Smooth muscle cell (in vitro differentiated cells): ENCODE results near the gene NREP. TPM values are rescaled to one million over a fixed set of nuclear protein-coding genes. Genes with fewer than 3 reads are reported as not detected.

Source experiments
- DNase-seq: peaks from one replicate; lab custom pipeline; 2025; ENCODE audit not compliant: unreplicated experiment; lab: John Stamatoyannopoulos, UW
- H2AFZ ChIP-seq: fragments of 200-600 bp; sonication (generic); 2 replicates; pipeline ENCODE4 v1.6.0; 2016; ENCODE audit warnings: antibody characterized with exemption, low read depth, mild to moderate bottlenecking
- H3F3A ChIP-seq: fragments of 200-600 bp; sonication (generic); 2 replicates; pipeline ENCODE4 v1.6.0; 2017; ENCODE audit warnings: antibody characterized with exemption, low read depth
- H3K27ac ChIP-seq: fragments of 200-600 bp; sonication (generic); 2 replicates; pipeline ENCODE4 v1.5.1; 2016; ENCODE audit warnings: low read depth, mild to moderate bottlenecking
- H3K27me3 ChIP-seq: fragments of 200-600 bp; sonication (generic); 2 replicates; pipeline ENCODE4 v1.6.1; 2016; ENCODE audit warnings: low read depth, mild to moderate bottlenecking
- H3K36me3 ChIP-seq: fragments of 200-600 bp; sonication (generic); 2 replicates; pipeline ENCODE4 v1.5.1; 2016; ENCODE audit warnings: low read depth
- H3K4me1 ChIP-seq: fragments of 200-600 bp; sonication (generic); 2 replicates; pipeline ENCODE4 v1.5.1; 2016; ENCODE audit warnings: low read depth
- H3K4me2 ChIP-seq: fragments of 200-600 bp; sonication (generic); 2 replicates; pipeline ENCODE4 v1.6.0; 2016; ENCODE audit warnings: mild to moderate bottlenecking
- H3K4me3 ChIP-seq: fragments of 200-600 bp; sonication (generic); 2 replicates; pipeline ENCODE4 v1.5.1; 2016; ENCODE audit warnings: mild to moderate bottlenecking
- H3K79me2 ChIP-seq: fragments of 200-600 bp; sonication (generic); 2 replicates; pipeline ENCODE4 v1.6.0; 2016; ENCODE audit warnings: low read depth, mild to moderate bottlenecking
- H3K9ac ChIP-seq: fragments of 200-600 bp; sonication (generic); 2 replicates; pipeline ENCODE4 v1.6.0; 2016; ENCODE audit warnings: low read depth
- H3K9me3 ChIP-seq: fragments of 200-600 bp; sonication (generic); replicated peaks from 2 replicates; pipeline ENCODE4 v1.5.1; 2016; ENCODE audit warnings: low read depth
- H4K20me1 ChIP-seq: fragments of 200-600 bp; sonication (generic); 2 replicates; pipeline ENCODE4 v1.6.0; 2016; ENCODE audit warnings: low read depth
- CTCF ChIP-seq: fragments of 200-600 bp; sonication (generic); IDR thresholded peaks from 2 replicates; pipeline ENCODE4 v1.5.1; 2017; ENCODE audit warnings: borderline replicate concordance, mild to moderate bottlenecking, antibody characterized with exemption; ENCODE audit not compliant: insufficient read depth, poor library complexity, severe bottlenecking
- WGBS: methylation state at CpG from one replicate; pipeline ENCODE4 v1.1.7; 2016; ENCODE audit warnings: low lambda C conversion rate; 5-methylcytosine and 5-hydroxymethylcytosine counted together
- polyA plus RNA-seq: library from polyadenylated mRNA; unstranded; fragments of >200 nt; fragmentation: Nextera tagmentation; extraction: Ambion mirVana; gene quantifications from 2 replicates; pipeline ENCODE4 v1.2.1, GENCODE V29; 2016
- total RNA-seq: library from RNA; depleted of rRNA; stranded (reverse); fragments of >200 nt; gene quantifications from 2 replicates; pipeline ENCODE4 v1.2.3, GENCODE V29; 2014

NREP gene, protein sequence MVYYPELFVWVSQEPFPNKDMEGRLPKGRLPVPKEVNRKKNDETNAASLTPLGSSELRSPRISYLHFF
- total RNA-seq (270 and 306 TPM in 2 replicates), polyA plus RNA-seq (166 and 191 TPM in 2 replicates)

GRCh38 chr5:111756581-111757354, at the start of gene NREP:
TSS of gene NREP (minus strand) at chr5:111757194. CDS start at chr5:111755772, 1,422 bp downstream.
- WGBS, result 1% methylated on average over 10 of the region's 12 CpGs
- peak within 1 kb of the TSS; percentile 88 for H3K4me3 ChIP-seq
- TF ChIP-seq CTCF, result no peak
- H3K4me2 ChIP-seq, result peak within 1 kb of the TSS; percentile 91
- DNase-seq, result no peak
- no peaks in the 10 kb centered on the region for H3K9me3 ChIP-seq
- H2AFZ ChIP-seq, result peak within 1 kb of the TSS; percentile 88
- H3K79me2 ChIP-seq, result peaks cover 41% of the 10 kb centered on the region
- H4K20me1 ChIP-seq, result no peaks in the 10 kb centered on the region
- peak within 1 kb of the TSS; percentile 79 for H3K9ac ChIP-seq
- peaks cover 11% of the 10 kb centered on the region for H3F3A ChIP-seq
- peak within 1 kb of the TSS; percentile 93 for H3K27ac ChIP-seq
- H3K27me3 ChIP-seq, result no peaks in the 10 kb centered on the region
- peaks cover 31% of the 10 kb centered on the region for H3K4me1 ChIP-seq
- H3K36me3 ChIP-seq, result no peaks in the 10 kb centered on the region

- WGBS, result 98% methylated on average over 2 of the region's 2 CpGs
- Histone ChIP-seq H3K4me3 (no peak overlapping the region), H4K20me1 (no peaks in the 10 kb centered on the region), H2AFZ (no peak overlapping the region), H3K9ac (no peak overlapping the region), H3K27me3 (no peaks in the 10 kb centered on the region), H3K36me3 (no peaks in the 10 kb centered on the region), H3K27ac (no peak overlapping the region), H3F3A (no peaks in the 10 kb centered on the region), H3K79me2 (no peaks in the 10 kb centered on the region), H3K4me2 (no peak overlapping the region), H3K4me1 (no peaks in the 10 kb centered on the region), H3K9me3 (no peaks in the 10 kb centered on the region)
- TF ChIP-seq CTCF, result no peak
- DNase-seq, result no peak
Observed at GRCh38 chr5:111806753-111807152, 49.8 kb upstream of the NREP start.

DNA sequence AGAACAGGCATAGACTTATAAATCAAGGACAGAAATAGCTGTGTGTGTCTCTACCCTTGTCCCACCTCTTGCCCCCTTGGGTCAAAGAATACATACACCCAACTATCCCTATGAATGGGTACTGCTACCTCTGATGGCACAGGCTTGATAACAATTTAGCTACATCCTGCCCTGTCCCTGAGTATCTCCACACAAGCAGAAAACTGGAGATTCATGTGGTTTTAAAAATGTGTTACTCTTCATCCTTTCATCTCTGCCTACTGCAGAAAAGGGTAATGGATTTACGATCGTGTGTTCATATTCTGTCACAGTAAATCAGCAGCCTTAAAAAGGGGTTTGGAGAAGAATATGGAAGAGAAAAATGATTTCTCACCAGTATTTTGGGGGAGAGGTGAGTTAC, 49.2 kb upstream of the NREP start:
- no peak overlapping the region for H2AFZ ChIP-seq
- H3K9ac ChIP-seq, result no peak overlapping the region
- no peak for TF ChIP-seq CTCF
- H3K36me3 ChIP-seq, result no peaks in the 10 kb centered on the region
- H3K79me2 ChIP-seq, result no peaks in the 10 kb centered on the region
- no peak overlapping the region for H3K27ac ChIP-seq
- H3K4me1 ChIP-seq, result no peaks in the 10 kb centered on the region
- H3K4me2 ChIP-seq, result no peak overlapping the region
- H3K4me3 ChIP-seq, result no peak overlapping the region
- no peaks in the 10 kb centered on the region for H3F3A ChIP-seq
- H3K27me3 ChIP-seq, result no peaks in the 10 kb centered on the region
- WGBS, result 80% methylated on average over 2 of the region's 2 CpGs
- no peak for DNase-seq
- no peaks in the 10 kb centered on the region for H3K9me3 ChIP-seq
- H4K20me1 ChIP-seq, result no peaks in the 10 kb centered on the region
